Measurements from ENCODE around the gene CALN1. TPM values are rescaled to one million over a fixed set of nuclear protein-coding genes. Genes with fewer than 3 reads are reported as not detected.

The CALN1 gene
- total and polyA plus RNA-seq, 12 donors: not detected

GRCh38 chr7:72190146-72190545, 222.0 kb downstream of the CALN1 start:
- H3K36me3 ChIP-seq: no peaks in the 10 kb centered on the region
- H3K27ac ChIP-seq: no peak overlapping the region
- no peaks in the 10 kb centered on the region for H3K4me1 ChIP-seq
- intact Hi-C loops (cut with DNase I): no loop called here
- H3K9me3 ChIP-seq: peaks cover 0 to 5% (median 0%) of the 10 kb centered on the region in 11 donors
- H3K27me3 ChIP-seq: no peaks in the 10 kb centered on the region
- ATAC-seq (no peak), DNase-seq (no peak)
- no peak overlapping the region for H3K4me3 ChIP-seq
- 80 to 85% methylated on average over 8 of the region's 8 CpGs for WGBS, 2 donors
- TF ChIP-seq, protein P1, sequence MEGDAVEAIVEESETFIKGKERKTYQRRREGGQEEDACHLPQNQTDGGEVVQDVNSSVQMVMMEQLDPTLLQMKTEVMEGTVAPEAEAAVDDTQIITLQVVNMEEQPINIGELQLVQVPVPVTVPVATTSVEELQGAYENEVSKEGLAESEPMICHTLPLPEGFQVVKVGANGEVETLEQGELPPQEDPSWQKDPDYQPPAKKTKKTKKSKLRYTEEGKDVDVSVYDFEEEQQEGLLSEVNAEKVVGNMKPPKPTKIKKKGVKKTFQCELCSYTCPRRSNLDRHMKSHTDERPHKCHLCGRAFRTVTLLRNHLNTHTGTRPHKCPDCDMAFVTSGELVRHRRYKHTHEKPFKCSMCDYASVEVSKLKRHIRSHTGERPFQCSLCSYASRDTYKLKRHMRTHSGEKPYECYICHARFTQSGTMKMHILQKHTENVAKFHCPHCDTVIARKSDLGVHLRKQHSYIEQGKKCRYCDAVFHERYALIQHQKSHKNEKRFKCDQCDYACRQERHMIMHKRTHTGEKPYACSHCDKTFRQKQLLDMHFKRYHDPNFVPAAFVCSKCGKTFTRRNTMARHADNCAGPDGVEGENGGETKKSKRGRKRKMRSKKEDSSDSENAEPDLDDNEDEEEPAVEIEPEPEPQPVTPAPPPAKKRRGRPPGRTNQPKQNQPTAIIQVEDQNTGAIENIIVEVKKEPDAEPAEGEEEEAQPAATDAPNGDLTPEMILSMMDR (IDR thresholded peaks at IDR 0.05): no peak

DNA sequence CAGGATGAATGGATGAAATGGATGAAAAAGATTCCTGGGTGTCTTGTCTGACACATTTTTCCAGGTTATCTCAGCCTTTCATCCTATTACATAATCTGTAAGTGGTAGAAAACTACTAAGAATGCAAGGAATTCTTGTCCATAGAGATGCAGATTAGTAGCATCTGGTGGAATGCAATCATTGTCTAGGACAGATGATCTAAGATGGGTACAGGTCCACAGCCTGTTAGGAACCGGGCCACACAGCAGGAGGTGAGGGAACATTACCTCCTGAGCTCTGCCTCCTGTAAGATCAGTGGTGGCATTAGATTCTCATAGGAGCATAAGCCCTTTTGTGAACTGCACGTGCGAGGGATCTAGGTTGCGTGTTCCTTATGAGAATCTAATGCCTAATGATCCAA, 225.0 kb downstream of the CALN1 start:
- H3K27ac ChIP-seq: no peak overlapping the region
- H3K9me3 ChIP-seq: no peaks in the 10 kb centered on the region
- H3K4me3 ChIP-seq: no peak overlapping the region
- TF ChIP-seq, protein P1 (IDR thresholded peaks at IDR 0.05): no peak
- DNase-seq (no peak), ATAC-seq (no peak)
- no peaks in the 10 kb centered on the region for H3K36me3 ChIP-seq
- H3K4me1 ChIP-seq: no peaks in the 10 kb centered on the region
- intact Hi-C loops (cut with DNase I): no loop called here
- H3K27me3 ChIP-seq: peaks cover 0 to 3% (median 0%) of the 10 kb centered on the region in 7 donors
- 82 to 87% methylated on average over 4 of the region's 4 CpGs for WGBS, 2 donors

DNA sequence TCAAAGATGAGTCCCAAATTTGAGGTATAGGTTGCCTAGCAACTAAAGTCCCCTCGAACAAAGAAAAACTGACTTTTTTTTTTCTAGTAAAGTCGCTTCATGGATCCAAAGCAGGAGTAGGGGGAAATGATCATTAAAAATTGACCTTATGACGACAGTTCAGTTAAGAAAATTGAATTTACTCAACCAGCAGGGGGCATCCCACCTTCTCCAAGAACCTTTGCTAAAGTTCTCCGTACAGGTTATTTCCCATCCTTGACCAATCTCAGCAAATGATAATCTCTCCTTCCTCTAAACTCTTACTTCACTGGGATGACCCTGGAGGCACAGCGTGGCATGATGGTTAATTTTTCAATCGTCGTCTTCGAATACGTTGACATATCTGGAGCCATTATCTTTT, 228.3 kb downstream of the CALN1 start:
- DNase-seq (no peak), ATAC-seq (no peak)
- H3K36me3 ChIP-seq: no peaks in the 10 kb centered on the region
- H3K4me1 ChIP-seq: no peaks in the 10 kb centered on the region
- WGBS, 2 donors: 70 to 71% methylated on average over 9 of the region's 9 CpGs
- TF ChIP-seq, protein P1 (IDR thresholded peaks at IDR 0.05): peak in 6 of 9 donors; percentile 15 to 41 (median 33)
- H3K27me3 ChIP-seq: peaks cover 0 to 3% (median 0%) of the 10 kb centered on the region in 7 donors
- H3K4me3 ChIP-seq: no peak overlapping the region
- H3K27ac ChIP-seq: no peak overlapping the region
- H3K9me3 ChIP-seq: peaks cover 0 to 7% (median 0%) of the 10 kb centered on the region in 11 donors
- intact Hi-C loops (cut with DNase I): no loop called here

DNA sequence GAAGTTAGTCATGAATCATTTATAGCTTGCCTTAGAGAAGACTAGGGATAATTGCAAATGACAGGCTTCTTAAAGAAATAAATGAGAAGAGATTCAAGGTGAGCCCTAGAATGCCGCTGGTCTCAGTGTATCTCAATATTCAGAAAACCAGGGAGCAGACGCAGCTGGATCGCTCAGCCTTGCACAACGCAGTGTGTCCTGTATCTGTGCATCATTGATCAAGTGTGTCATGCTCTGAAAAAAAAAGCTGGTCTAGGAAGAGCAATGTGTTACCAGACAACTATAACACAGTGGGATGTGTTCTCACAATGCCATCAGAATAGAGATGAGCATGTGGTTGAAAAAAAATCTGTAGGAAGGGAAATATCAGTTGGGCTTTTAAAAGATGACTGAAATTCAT, 230.1 kb downstream of the CALN1 start:
- DNase-seq: no peak
- H3K27me3 ChIP-seq: peaks cover 0 to 3% (median 0%) of the 10 kb centered on the region in 7 donors
- no peak for ATAC-seq
- no peaks in the 10 kb centered on the region for H3K36me3 ChIP-seq
- no peak overlapping the region for H3K27ac ChIP-seq
- no peak overlapping the region for H3K4me3 ChIP-seq
- TF ChIP-seq, protein P1 (IDR thresholded peaks at IDR 0.05): no peak
- intact Hi-C loops (cut with DNase I): no loop called here
- peaks cover 0 to 10% (median 0%) of the 10 kb centered on the region in 11 donors for H3K9me3 ChIP-seq
- 94 to 95% methylated on average over 4 of the region's 4 CpGs for WGBS, 2 donors
- no peaks in the 10 kb centered on the region for H3K4me1 ChIP-seq

Measured in heart right ventricle (tissue), 16 donors.